Measurements from ENCODE around the gene PHACTR3.

Gene PHACTR3

GRCh38 chr20:59726281-59726595, 121.9 kb downstream of the PHACTR3 start:
- no peak for DNase-seq (ENCODE audit: low read depth in 3 of 3, low spot score in 1 of 3)

- no peak for DNase-seq (ENCODE audit: low read depth in 3 of 3, low spot score in 1 of 3)
Observed at GRCh38 chr20:59728722-59729430, 124.5 kb downstream of the PHACTR3 start.

- no peak for DNase-seq (ENCODE audit: low read depth in 3 of 3, low spot score in 1 of 3)
Observed at GRCh38 chr20:59729506-59729905, 125.2 kb downstream of the PHACTR3 start.

- no peak for DNase-seq (ENCODE audit: low read depth in 3 of 3, low spot score in 1 of 3)
Observed at GRCh38 chr20:59730722-59731121, 126.4 kb downstream of the PHACTR3 start.

DNA sequence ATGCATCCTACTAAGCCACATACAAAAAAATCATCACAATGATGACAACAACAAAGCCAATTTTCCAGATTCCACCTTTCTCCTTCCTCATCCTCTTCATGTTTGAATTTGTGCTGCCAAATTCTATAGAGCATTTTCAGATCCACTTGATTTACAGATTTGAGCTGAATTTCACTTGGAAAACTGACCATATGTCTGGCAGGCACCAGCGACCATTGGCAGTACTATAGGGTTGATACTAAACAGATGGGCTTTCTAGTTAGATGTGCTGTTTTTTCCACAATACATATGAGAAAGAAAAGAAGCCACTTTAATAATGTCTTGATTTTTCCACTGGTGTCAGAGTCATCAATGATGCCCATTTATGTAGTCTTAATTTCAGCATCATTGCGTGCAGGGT, 127.0 kb downstream of the PHACTR3 start:
- DNase-seq (ENCODE audit: low read depth in 3 of 3, low spot score in 1 of 3), result no peak

DNA sequence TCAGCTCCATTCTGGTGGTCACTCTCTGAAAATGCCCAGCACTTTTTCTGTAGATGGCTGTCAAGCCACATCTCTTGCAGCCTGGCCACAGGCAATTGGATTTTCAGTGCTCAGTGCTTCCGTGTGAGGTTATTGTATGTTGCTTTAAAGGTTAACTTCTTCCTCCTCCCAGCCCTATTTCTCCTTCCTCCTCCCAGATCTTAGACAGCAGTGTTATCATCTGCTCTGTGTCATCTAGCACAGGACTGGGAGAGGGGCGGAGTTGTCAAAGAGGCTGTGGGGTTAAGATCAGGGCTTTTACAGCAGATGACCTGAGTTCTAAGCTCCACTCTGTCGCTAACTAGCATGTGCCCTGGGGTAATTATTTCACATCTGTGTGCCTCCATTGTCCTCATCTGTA, 129.0 kb downstream of the PHACTR3 start:
- DNase-seq (ENCODE audit: low read depth in 3 of 3, low spot score in 1 of 3), result no peak

- no peak for DNase-seq (ENCODE audit: low read depth in 3 of 3, low spot score in 1 of 3)
Observed at GRCh38 chr20:59735486-59735885, 131.1 kb downstream of the PHACTR3 start.

DNA sequence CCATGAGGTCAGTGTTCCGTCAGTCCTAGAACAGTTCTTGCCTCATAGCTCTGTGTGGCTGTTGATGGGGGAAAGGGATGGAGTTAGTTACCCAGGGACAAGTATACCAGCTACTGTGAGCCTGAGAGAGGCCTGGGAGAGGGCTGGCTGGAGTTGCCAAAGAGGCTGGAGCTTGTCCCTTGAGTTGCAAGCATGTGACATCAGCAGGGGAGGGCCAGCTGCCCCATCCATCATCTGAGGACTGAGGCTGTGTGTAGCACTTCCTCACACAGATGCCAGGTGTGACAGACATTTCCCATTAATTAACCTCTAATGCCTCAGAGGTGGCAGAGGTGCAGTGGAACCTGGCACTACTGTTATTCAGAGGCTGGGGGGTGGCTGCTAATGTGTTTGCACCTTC, 131.6 kb downstream of the PHACTR3 start:
- DNase-seq (ENCODE audit: low read depth in 3 of 3, low spot score in 1 of 3), result no peak

- DNase-seq (ENCODE audit: low read depth in 3 of 3, low spot score in 1 of 3), result no peak
Observed at GRCh38 chr20:59736366-59736765, 132.0 kb downstream of the PHACTR3 start.

DNA sequence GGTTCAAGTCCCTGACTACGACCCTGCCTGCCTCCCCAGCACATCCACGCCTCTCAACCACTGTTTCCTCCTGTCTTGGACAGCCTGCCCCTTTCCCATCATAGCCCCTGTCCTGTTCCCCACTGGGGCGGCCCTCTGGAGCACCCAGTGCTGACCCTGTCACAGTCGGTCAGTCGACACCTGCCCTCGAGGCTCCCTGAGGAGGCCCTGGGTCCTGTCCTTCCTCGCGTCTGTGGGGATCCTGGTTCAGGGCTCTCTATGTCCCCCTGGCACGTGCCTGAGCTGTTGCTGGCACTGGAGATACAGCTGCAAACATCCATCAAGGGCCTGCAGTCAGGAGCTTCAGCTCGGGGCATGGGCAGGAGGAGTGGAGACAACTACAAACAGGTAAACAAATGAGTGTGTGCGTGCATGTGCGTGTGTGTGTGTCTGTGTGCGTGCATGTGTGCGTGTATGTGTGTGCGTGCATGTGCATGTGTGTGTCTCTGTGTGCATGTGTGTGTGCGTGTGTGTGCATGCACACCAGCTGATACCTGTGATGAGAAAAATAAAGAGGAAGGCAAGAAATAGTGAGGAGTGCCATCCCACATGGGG, 132.8 kb downstream of the PHACTR3 start:
- no peak for DNase-seq (ENCODE audit: low read depth in 3 of 3, low spot score in 1 of 3)

- DNase-seq (ENCODE audit: low read depth in 3 of 3, low spot score in 1 of 3), result no peak
Observed at GRCh38 chr20:59737816-59738215, 133.5 kb downstream of the PHACTR3 start.

- no peak for DNase-seq (ENCODE audit: low read depth in 3 of 3, low spot score in 1 of 3)
Observed at GRCh38 chr20:59738851-59739250, 134.5 kb downstream of the PHACTR3 start.

GRCh38 chr20:59740621-59741020, 136.3 kb downstream of the PHACTR3 start:
- DNase-seq (ENCODE audit: low read depth in 3 of 3, low spot score in 1 of 3), result no peak

DNA sequence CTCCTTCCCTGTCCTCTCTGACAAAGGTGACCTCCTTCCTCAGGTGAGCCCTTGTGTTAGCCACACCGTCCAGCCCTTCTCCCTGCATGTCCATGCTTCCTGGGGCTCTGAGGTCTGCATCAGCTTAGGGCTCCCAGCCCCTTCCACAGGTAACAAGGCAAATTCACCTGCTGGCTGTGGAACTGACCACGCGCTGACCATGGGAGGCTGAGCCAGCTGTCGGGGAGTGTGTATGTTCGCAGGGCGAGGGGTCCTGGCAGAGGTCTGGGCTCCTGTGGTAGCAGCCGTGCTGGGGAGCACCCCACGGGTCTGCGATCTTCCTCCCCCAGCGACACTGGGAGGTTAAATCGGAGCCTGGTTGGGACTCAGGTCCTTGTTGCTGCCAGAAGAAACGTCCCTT, 136.7 kb downstream of the PHACTR3 start:
- DNase-seq (ENCODE audit: low read depth in 3 of 3, low spot score in 1 of 3), result no peak

- no peak for DNase-seq (ENCODE audit: low read depth in 3 of 3, low spot score in 1 of 3)
Observed at GRCh38 chr20:59742351-59743095, 138.2 kb downstream of the PHACTR3 start.

- no peak for DNase-seq (ENCODE audit: low read depth in 3 of 3, low spot score in 1 of 3)
Observed at GRCh38 chr20:59743308-59743707, 139.0 kb downstream of the PHACTR3 start.

DNA sequence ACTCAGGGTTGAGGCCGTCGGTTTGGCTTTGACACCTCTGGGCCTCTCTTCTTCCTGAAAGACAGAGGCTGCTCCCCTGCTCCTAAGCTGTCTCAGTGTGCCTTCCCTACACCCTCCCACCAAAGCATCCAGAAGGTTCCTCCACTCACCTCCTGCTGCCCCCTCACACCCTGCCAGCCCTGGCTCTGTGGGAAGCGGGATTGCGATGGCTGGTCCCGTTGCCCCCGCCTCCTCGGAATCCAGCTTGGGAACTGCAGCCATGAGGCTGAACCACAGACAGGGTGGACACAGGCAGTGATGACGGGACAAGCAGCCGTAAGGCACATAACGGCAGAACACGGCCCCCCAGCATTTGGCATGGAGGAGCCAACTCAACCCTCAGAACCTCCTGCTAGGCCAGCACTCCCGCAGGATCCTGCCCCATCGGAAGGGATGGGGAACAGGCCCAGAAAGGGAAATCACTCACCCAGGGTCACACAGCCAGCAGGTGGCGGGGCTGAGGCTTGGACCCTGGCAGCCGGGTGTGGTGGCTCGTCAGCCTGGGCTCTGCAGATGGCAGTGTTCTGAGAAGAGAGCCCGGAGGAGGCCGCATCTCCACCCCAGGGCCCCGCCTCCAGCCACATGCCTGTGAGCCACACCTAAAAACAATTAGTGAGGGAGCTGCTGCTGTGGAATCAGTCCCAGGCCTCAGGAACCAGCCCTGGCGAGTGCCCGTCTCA, 139.6 kb downstream of the PHACTR3 start:
- DNase-seq (ENCODE audit: low read depth in 3 of 3, low spot score in 1 of 3), result no peak

GRCh38 chr20:59744756-59745155, 140.4 kb downstream of the PHACTR3 start:
- DNase-seq (ENCODE audit: low read depth in 3 of 3, low spot score in 1 of 3), result no peak

- DNase-seq (ENCODE audit: low read depth in 3 of 3, low spot score in 1 of 3), result no peak
Observed at GRCh38 chr20:59745201-59745600, 140.9 kb downstream of the PHACTR3 start.

- no peak for DNase-seq (ENCODE audit: low read depth in 3 of 3, low spot score in 1 of 3)
Observed at GRCh38 chr20:59745716-59746115, 141.4 kb downstream of the PHACTR3 start.

DNA sequence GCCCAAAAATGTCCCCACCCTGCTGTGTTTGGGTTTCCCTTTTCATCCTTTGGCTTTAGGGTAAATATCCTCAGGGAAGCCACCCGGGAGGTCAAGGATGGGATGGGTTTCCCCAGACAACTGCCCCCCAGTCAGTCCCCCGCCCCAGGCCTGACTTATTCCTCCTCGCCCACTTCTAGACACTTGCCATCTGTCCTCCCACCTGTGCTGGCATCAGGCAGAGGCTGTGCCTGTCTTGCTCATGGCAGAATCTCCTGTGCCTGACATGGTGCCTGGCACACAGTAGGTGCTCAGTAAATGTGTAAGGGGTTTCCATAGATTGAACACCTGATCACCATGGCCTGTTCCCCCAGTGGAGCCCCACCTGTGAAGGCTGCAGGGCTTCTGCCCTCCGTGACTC, 141.8 kb downstream of the PHACTR3 start:
- no peak for DNase-seq (ENCODE audit: low read depth in 3 of 3, low spot score in 1 of 3)
